AG10803 (cell line): ENCODE data around the gene SYNJ2.
"Not testable (repeated sequence)": the region's sequence is repeated elsewhere in the genome, so short reads cannot be mapped to it uniquely, and the experiment has no call there.

Experiments
- DNase-seq: peaks from one replicate; pipeline ENCODE4 v3.0.0; 2010; ENCODE audit warnings: low read depth
- H3K4me3 ChIP-seq: 2 replicates; pipeline ENCODE4 v1.5.1; 2011; ENCODE audit warnings: mild to moderate bottlenecking, low read length, control low read depth
- TF ChIP-seq, protein P1 (sequence below): conservative IDR thresholded peaks from 2 replicates; pipeline ENCODE4 v1.5.1; 2011; ENCODE audit warnings: mild to moderate bottlenecking, low read length, control low read depth, inconsistent platforms

SYNJ2 gene

GRCh38 chr6:157966589-157966977 is 15.1 kb upstream of the SYNJ2 start:
- H3K4me3 ChIP-seq, result no peak overlapping the region
- TF ChIP-seq, protein P1, sequence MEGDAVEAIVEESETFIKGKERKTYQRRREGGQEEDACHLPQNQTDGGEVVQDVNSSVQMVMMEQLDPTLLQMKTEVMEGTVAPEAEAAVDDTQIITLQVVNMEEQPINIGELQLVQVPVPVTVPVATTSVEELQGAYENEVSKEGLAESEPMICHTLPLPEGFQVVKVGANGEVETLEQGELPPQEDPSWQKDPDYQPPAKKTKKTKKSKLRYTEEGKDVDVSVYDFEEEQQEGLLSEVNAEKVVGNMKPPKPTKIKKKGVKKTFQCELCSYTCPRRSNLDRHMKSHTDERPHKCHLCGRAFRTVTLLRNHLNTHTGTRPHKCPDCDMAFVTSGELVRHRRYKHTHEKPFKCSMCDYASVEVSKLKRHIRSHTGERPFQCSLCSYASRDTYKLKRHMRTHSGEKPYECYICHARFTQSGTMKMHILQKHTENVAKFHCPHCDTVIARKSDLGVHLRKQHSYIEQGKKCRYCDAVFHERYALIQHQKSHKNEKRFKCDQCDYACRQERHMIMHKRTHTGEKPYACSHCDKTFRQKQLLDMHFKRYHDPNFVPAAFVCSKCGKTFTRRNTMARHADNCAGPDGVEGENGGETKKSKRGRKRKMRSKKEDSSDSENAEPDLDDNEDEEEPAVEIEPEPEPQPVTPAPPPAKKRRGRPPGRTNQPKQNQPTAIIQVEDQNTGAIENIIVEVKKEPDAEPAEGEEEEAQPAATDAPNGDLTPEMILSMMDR, result no peak
- DNase-seq, result no peak

DNA sequence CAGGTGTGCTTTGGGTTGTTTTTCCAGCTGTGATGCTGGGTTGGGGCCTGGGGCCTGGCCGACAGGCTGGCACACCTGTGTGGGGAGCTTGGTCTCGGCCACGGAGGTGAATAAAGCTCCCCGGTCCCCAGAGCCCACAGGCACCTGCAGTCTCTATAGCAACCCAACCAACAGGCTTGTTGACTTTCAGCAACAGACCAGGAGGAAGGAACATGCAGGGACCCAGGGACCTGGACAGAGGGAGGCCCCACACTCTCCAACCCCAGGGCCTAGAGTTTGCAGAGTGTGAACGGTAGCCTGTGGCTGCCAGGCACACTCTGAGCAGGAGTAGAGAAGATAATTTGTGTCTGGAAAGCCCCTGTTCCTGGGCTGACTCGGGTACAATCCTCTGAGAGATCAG is 14.6 kb upstream of the SYNJ2 start:
- no peak for DNase-seq
- no peak overlapping the region for H3K4me3 ChIP-seq
- TF ChIP-seq, protein P1, result no peak

GRCh38 chr6:157967486-157967885 is 14.2 kb upstream of the SYNJ2 start:
- DNase-seq, result no peak
- TF ChIP-seq, protein P1, result no peak
- no peak overlapping the region for H3K4me3 ChIP-seq

- DNase-seq, H3K4me3 ChIP-seq: not testable (repeated sequence)
These were observed 9.5 kb upstream of the SYNJ2 start for GRCh38 chr6:157972177-157972576.

DNA sequence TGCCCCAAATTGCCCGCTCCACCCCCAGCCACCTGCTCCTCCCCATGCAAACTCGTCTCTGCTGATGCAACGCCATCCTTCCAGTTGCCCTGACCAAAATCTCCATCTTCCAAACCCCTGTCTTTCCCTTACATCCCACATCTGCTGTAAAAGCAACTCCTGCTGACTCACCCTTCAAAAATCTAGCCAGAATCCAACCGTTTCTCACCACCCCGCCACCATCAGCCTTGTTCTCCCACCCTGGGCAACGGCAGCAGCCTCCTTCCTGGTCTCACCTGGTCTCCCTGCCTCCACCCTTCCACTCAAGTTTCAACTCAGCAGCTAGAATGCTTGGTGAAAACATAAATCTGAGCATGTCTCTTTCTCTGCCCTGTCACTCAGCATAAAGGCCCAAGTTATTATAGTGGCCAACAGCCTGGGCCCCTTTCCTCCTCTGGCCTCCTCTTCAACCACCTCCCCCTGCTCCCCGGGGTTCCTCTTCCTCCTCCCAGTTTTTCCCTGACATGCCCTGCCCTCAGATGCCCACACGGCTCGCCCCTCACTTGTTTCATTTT is 7.2 kb upstream of the SYNJ2 start:
- TF ChIP-seq, protein P1, result no peak
- H3K4me3 ChIP-seq, result no peak overlapping the region
- DNase-seq, result peak; percentile 54

DNA sequence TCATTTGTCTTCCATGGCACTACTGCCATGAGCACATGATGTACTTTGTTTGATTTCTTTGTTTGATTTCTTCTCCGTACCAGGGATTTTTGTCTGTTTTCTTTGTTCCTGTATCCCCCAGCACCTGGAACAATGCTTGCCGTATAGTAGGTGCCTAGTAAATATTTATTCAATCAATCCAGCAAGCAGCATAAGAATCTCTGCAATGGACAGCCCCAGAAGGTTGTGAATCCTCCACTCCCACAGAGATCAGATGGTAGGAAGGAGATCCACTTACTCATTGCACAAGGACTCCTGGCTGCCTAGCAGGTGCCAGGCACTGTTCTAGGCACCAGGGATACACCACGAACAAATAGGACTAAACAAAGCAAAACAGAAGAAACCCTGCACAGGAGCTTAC is 6.7 kb upstream of the SYNJ2 start:
- DNase-seq, result no peak
- H3K4me3 ChIP-seq, result no peak overlapping the region
- TF ChIP-seq, protein P1, result no peak

- H3K4me3 ChIP-seq, result no peak overlapping the region
- no peak for DNase-seq
- TF ChIP-seq, protein P1, result no peak
These were observed 6.2 kb upstream of the SYNJ2 start for GRCh38 chr6:157975456-157975855.
